Upper lobe of right lung (tissue), 1 donor: ENCODE measurements around the gene INSYN2B. TPM values are rescaled to one million over a fixed set of nuclear protein-coding genes. Genes with fewer than 3 reads are reported as not detected.

Experiments used
- ATAC-seq: fragments of 200-7000 bp; cut with Tn5 transposase; one replicate; pipeline ENCODE4 v1.9.1; 2020; ENCODE audit warnings: mild to moderate bottlenecking, moderate library complexity
- DNase-seq: peaks from one replicate; pipeline ENCODE4 v3.0.0-alpha.2; 2020
- H3K27ac ChIP-seq: fragments of 200-600 bp; one replicate; pipeline ENCODE4 v1.8.0; 2022
- H3K27me3 ChIP-seq: fragments of 200-600 bp; one replicate; pipeline ENCODE4 v1.8.0; 2022; ENCODE audit warnings: mild to moderate bottlenecking
- H3K36me3 ChIP-seq: fragments of 200-600 bp; one replicate; pipeline ENCODE4 v1.8.0; 2022
- H3K4me1 ChIP-seq: fragments of 200-600 bp; one replicate; pipeline ENCODE4 v1.8.0; 2022
- H3K4me3 ChIP-seq: fragments of 200-600 bp; one replicate; pipeline ENCODE4 v1.8.0; 2022; ENCODE audit warnings: mild to moderate bottlenecking
- H3K9me3 ChIP-seq: fragments of 200-600 bp; one replicate; pipeline ENCODE4 v1.8.0; 2022
- intact Hi-C: fragments of 100-400 bp; cut with DNase I; formaldehyde crosslinking; loops from one replicate; pipeline ENCODE4 v1.11.0; 2022
- total RNA-seq: library from RNA; stranded (reverse); fragmentation: NEBNext Ultra II Directional; extraction: Animal tissue kit (Norgen Biotek cat#: 25700); gene quantifications from one replicate; pipeline ENCODE4 v1.2.1, GENCODE V29; 2021
- TF ChIP-seq, protein P1 (sequence below): fragments of 200-600 bp; IDR thresholded peaks from one replicate; pipeline ENCODE4 v1.8.0; 2022; ENCODE audit warnings: antibody characterized with exemption
- donor health status: DM: no; HTN: yes; CAD: no; lungs with severe emphysema.

INSYN2B gene
- total RNA-seq, 1 donor from 2014 or later: 0.17 TPM

- TF ChIP-seq, protein P1, sequence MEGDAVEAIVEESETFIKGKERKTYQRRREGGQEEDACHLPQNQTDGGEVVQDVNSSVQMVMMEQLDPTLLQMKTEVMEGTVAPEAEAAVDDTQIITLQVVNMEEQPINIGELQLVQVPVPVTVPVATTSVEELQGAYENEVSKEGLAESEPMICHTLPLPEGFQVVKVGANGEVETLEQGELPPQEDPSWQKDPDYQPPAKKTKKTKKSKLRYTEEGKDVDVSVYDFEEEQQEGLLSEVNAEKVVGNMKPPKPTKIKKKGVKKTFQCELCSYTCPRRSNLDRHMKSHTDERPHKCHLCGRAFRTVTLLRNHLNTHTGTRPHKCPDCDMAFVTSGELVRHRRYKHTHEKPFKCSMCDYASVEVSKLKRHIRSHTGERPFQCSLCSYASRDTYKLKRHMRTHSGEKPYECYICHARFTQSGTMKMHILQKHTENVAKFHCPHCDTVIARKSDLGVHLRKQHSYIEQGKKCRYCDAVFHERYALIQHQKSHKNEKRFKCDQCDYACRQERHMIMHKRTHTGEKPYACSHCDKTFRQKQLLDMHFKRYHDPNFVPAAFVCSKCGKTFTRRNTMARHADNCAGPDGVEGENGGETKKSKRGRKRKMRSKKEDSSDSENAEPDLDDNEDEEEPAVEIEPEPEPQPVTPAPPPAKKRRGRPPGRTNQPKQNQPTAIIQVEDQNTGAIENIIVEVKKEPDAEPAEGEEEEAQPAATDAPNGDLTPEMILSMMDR: no peak
- DNase-seq: no peak
Observed at GRCh38 chr5:169831331-169831730, 149.0 kb downstream of the INSYN2B start.

GRCh38 chr5:169828385-169828784 is 151.9 kb downstream of the INSYN2B start:
- no peaks in the 10 kb centered on the region for H3K4me1 ChIP-seq
- intact Hi-C loops: no loop called here
- H3K9me3 ChIP-seq: no peaks in the 10 kb centered on the region
- no peaks in the 10 kb centered on the region for H3K27me3 ChIP-seq
- H3K27ac ChIP-seq: no peak overlapping the region
- DNase-seq (no peak), ATAC-seq (no peak)
- TF ChIP-seq, protein P1: no peak
- no peaks in the 10 kb centered on the region for H3K36me3 ChIP-seq
- H3K4me3 ChIP-seq: no peak overlapping the region

More at GRCh38 chr5:169831331-169831730, 149.0 kb downstream of the INSYN2B start:
- Histone ChIP-seq H3K4me3 (no peak overlapping the region), H3K4me1 (no peaks in the 10 kb centered on the region), H3K36me3 (no peaks in the 10 kb centered on the region), H3K27me3 (no peaks in the 10 kb centered on the region), H3K27ac (no peak overlapping the region), H3K9me3 (no peaks in the 10 kb centered on the region)
- no peak for ATAC-seq
- intact Hi-C loops: no loop called here

DNA sequence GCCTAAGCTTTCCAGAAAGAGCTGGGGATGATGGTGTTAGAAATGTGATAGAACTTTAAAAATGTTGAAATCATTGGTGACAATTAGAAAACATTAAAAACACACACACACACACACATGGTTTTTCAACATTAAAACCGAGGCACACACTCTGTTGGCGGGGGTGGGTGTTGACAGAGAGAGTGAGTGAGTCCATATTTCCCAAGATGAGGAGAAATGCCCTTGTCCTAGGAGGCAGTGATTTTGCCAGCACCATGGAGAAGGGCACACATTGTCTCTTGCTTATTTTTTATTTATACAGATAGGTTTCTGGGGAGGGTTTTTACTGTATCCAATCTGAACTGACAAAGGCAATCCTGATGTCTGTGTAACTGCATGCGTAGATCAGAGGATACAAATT is 152.5 kb downstream of the INSYN2B start:
- no peaks in the 10 kb centered on the region for H3K4me1 ChIP-seq
- ATAC-seq (no peak), DNase-seq (no peak)
- no peaks in the 10 kb centered on the region for H3K9me3 ChIP-seq
- no peak overlapping the region for H3K4me3 ChIP-seq
- TF ChIP-seq, protein P1: no peak
- no peak overlapping the region for H3K27ac ChIP-seq
- intact Hi-C loops: no loop called here
- H3K36me3 ChIP-seq: no peaks in the 10 kb centered on the region
- H3K27me3 ChIP-seq: no peaks in the 10 kb centered on the region

DNA sequence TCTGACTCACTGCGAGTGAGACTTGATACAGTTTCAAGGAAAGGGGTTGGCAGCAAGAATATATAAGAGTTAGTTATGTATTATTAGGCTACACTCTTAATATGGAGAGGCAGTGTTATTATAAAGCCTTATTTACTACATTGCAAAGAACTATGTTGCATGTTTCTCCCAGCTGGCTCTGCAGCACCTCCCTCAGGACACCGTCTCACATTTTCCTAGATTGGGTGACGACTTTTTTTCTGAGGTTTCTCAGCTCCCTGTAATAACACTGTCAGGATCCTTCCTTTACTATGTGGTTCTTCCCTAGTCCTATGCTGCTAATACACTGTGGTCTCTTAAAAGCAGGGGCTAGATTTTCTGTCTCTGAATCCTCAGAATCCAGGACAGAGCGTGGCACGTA is 153.7 kb downstream of the INSYN2B start:
- no peak for DNase-seq
- intact Hi-C loops: no loop called here
- H3K27me3 ChIP-seq: no peaks in the 10 kb centered on the region
- H3K27ac ChIP-seq: no peak overlapping the region
- H3K36me3 ChIP-seq: no peaks in the 10 kb centered on the region
- no peaks in the 10 kb centered on the region for H3K4me1 ChIP-seq
- TF ChIP-seq, protein P1: no peak
- ATAC-seq: no peak
- no peaks in the 10 kb centered on the region for H3K9me3 ChIP-seq
- H3K4me3 ChIP-seq: no peak overlapping the region

DNA sequence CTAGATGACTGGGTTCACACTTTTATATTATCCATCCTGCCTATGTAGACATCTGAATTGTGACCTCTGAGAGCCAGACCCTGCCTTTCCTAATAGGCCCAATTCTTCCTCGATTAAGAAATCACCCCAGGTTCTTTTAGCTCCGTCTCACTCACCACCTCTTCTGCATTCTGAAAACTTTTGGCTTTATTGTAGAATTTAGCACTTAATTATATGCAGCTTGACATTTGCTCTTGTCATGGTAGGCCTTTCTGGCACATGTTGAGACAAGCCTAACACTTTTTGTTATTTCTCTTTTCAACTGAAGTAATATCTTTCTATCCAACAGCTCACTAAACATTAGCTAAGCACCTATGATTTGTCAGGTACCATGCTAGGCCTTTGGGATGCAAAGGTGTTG is 163.3 kb downstream of the INSYN2B start:
- Histone ChIP-seq H3K27ac (no peak overlapping the region), H3K36me3 (no peaks in the 10 kb centered on the region), H3K4me3 (no peak overlapping the region), H3K4me1 (no peaks in the 10 kb centered on the region), H3K9me3 (no peaks in the 10 kb centered on the region), H3K27me3 (no peaks in the 10 kb centered on the region)
- ATAC-seq: no peak
- intact Hi-C loops: no loop called here
- TF ChIP-seq, protein P1: no peak
- DNase-seq: no peak

DNA sequence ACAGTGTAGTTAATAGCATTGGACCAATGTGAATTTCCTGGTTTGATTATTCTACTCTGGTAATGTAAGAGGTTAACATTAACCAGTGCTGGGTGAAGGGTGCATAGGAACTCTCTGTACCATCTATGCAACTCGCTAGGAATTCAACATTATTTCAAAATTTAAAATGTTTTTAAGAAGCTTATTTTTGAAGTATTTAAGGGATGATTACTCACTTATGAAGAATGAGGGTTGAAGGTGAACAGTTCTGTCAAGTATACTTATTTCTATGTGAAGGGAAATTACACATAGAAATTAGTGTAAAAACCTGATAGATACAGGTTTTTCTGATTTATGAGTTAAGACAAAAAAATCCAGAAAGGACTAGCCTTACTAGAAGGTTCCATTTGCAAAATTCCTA is 165.8 kb downstream of the INSYN2B start:
- Histone ChIP-seq H3K9me3 (no peaks in the 10 kb centered on the region), H3K4me3 (no peak overlapping the region), H3K4me1 (no peaks in the 10 kb centered on the region), H3K27me3 (no peaks in the 10 kb centered on the region), H3K27ac (no peak overlapping the region), H3K36me3 (no peaks in the 10 kb centered on the region)
- TF ChIP-seq, protein P1: no peak
- intact Hi-C loops: no loop called here
- no peak for DNase-seq
- ATAC-seq: no peak
